AG04450 (cell line): ENCODE results near the gene EPB41L4A. TPM values are rescaled to one million over a fixed set of nuclear protein-coding genes. Genes with fewer than 3 reads are reported as not detected.

Source experiments
- CTCF ChIA-PET: fragments of 300-600, 350-600 bp; formaldehyde crosslinking; extraction: SDS; loops from one replicate; lab custom pipeline; 2022; ENCODE audit warnings: antibody characterized with exemption, inconsistent platforms; lab: Charles Lee
- POLR2A ChIA-PET: fragments of 350-600 bp; formaldehyde crosslinking; extraction: SDS; loops from one replicate; lab custom pipeline; 2021; ENCODE audit warnings: antibody characterized with exemption, inconsistent platforms; lab: Yijun Ruan, JAX
- DNase-seq: peaks from one replicate; pipeline ENCODE4 v3.0.0-alpha.2; 2011; ENCODE audit warnings: low read depth, low spot score
- H3K27ac ChIP-seq: one replicate; pipeline ENCODE4 v1.5.1; 2012; ENCODE audit warnings: low read depth, low read length, control low read depth
- H3K27me3 ChIP-seq: one replicate; pipeline ENCODE4 v1.6.0; 2012; ENCODE audit warnings: low read length; ENCODE audit not compliant: control insufficient read depth, insufficient read depth
- H3K4me3 ChIP-seq: 2 replicates; pipeline ENCODE4 v1.5.1; 2011; ENCODE audit warnings: mild to moderate bottlenecking, low read depth, low read length, control low read depth
- H3K9me3 ChIP-seq: 2 replicates; pipeline ENCODE4 v1.5.1; 2012; ENCODE audit warnings: low read length; ENCODE audit not compliant: control insufficient read depth, insufficient read depth
- CTCF ChIP-seq: IDR thresholded peaks from 2 replicates; pipeline ENCODE4 v1.5.1; 2011; ENCODE audit warnings: low read depth, low read length, control low read depth, inconsistent platforms
- polyA plus RNA-seq: library from polyadenylated mRNA; depleted of rRNA; stranded (reverse); fragments of >200 nt; gene quantifications from 2 replicates; pipeline ENCODE4 v1.2.3, GENCODE V29; 2011

Gene EPB41L4A
- polyA plus RNA-seq, 1 experiment, result not detected

GRCh38 chr5:112318346-112318745 lies 100.7 kb downstream of the EPB41L4A start:
- ChIA-PET CTCF (no interaction called here), POLR2A (no interaction called here)
- Histone ChIP-seq H3K27me3 (no peaks in the 10 kb centered on the region), H3K4me3 (no peak overlapping the region), H3K27ac (no peak overlapping the region), H3K9me3 (no peaks in the 10 kb centered on the region)
- no peak for DNase-seq
- no peak for TF ChIP-seq CTCF

- no peaks in the 10 kb centered on the region for H3K27me3 ChIP-seq
- no peak overlapping the region for H3K4me3 ChIP-seq
- POLR2A ChIA-PET, result no interaction called here
- H3K27ac ChIP-seq, result no peak overlapping the region
- CTCF ChIA-PET, result no interaction called here
- TF ChIP-seq CTCF, result no peak
- DNase-seq, result no peak
- no peaks in the 10 kb centered on the region for H3K9me3 ChIP-seq
Measured at GRCh38 chr5:112317866-112318265, 101.2 kb downstream of the EPB41L4A start.

- no peak for DNase-seq
- CTCF ChIA-PET, result no interaction called here
- Histone ChIP-seq H3K27ac (no peak overlapping the region), H3K4me3 (no peak overlapping the region), H3K27me3 (no peaks in the 10 kb centered on the region), H3K9me3 (no peaks in the 10 kb centered on the region)
- POLR2A ChIA-PET, result no interaction called here
- no peak for TF ChIP-seq CTCF
Measured at GRCh38 chr5:112316731-112317130, 102.3 kb downstream of the EPB41L4A start.

- H3K27me3 ChIP-seq, result no peaks in the 10 kb centered on the region
- H3K9me3 ChIP-seq, result no peaks in the 10 kb centered on the region
- ChIA-PET CTCF (interaction anchor here (0.6 kb wide), 1 partner anchor 37 kb away, joined by 4 read pairs; no protein-coding TSS in a partner anchor), POLR2A (no interaction called here)
- no peak overlapping the region for H3K4me3 ChIP-seq
- TF ChIP-seq CTCF, result no peak
- DNase-seq, result no peak
- no peak overlapping the region for H3K27ac ChIP-seq
Measured at GRCh38 chr5:112316006-112316405, 103.1 kb downstream of the EPB41L4A start.

- Histone ChIP-seq H3K27ac (no peak overlapping the region), H3K9me3 (no peaks in the 10 kb centered on the region), H3K4me3 (no peak overlapping the region), H3K27me3 (no peaks in the 10 kb centered on the region)
- DNase-seq, result no peak
- ChIA-PET POLR2A (no interaction called here), CTCF (no interaction called here)
- no peak for TF ChIP-seq CTCF
Measured at GRCh38 chr5:112312295-112313275, 106.5 kb downstream of the EPB41L4A start.
